K562 (cell line): ENCODE measurements around the gene XRN1.

Source experiments
- EZH2 ChIP-seq: IDR thresholded peaks from 2 replicates; pipeline ENCODE4 v1.6.1; 2012; ENCODE audit warnings: low read depth, mild to moderate bottlenecking, inconsistent platforms, low read length, borderline replicate concordance
- POLR2A ChIP-seq: fragments of 450-650 bp; conservative IDR thresholded peaks from 2 replicates; pipeline ENCODE4 v1.6.1; 2016
- POLR2B ChIP-seq: fragments of 450-650 bp; IDR thresholded peaks from 2 replicates; pipeline ENCODE4 v1.6.1; 2018; ENCODE audit warnings: low read depth; ENCODE audit not compliant: partially characterized antibody
- YY1 ChIP-seq, 3 experiments: IDR thresholded peaks; 2 replicates each; pipeline ENCODE4 v1.6.1; 2011; ENCODE audit warnings: low read length in 2 of 3, mild to moderate bottlenecking in 2 of 3, moderate library complexity in 2 of 3, borderline replicate concordance in 1 of 3, control low read depth in 1 of 3, low read depth in 1 of 3; ENCODE audit not compliant: insufficient read depth in 3 of 3, insufficient replicate concordance in 2 of 3, control insufficient read depth in 1 of 3, insufficient read length in 1 of 3; ENCODE audit errors: extremely low read depth in 1 of 3
- ZNF134 ChIP-seq: fragments of 250-450 bp; sonication (Bioruptor Pico); conservative IDR thresholded peaks from 2 replicates; pipeline ENCODE4 v1.4.0; 2020
- ZNF780A ChIP-seq: fragments of 250-450 bp; sonication (Bioruptor Pico); IDR thresholded peaks from 2 replicates; pipeline ENCODE4 v1.5.0; 2021; ENCODE audit warnings: mild to moderate bottlenecking
- TF ChIP-seq, protein P1 (sequence below): fragments of 200-800 bp; sonication (Bioruptor generic); IDR thresholded peaks from 2 replicates; pipeline ENCODE4 v1.6.1; 2017; ENCODE audit warnings: missing genetic modification characterization, missing compliant biosample characterization
- TF ChIP-seq, protein P2 (sequence below): fragments of 450-650 bp; IDR thresholded peaks from 2 replicates; pipeline ENCODE4 v1.6.1; 2016; ENCODE audit warnings: borderline replicate concordance
- TF ChIP-seq, protein P3 (sequence below): fragments of 450-650 bp; formaldehyde crosslinking; IDR thresholded peaks from 2 replicates; pipeline ENCODE4 v1.4.0; 2020; ENCODE audit warnings: mild to moderate bottlenecking, mixed read lengths

DNA sequence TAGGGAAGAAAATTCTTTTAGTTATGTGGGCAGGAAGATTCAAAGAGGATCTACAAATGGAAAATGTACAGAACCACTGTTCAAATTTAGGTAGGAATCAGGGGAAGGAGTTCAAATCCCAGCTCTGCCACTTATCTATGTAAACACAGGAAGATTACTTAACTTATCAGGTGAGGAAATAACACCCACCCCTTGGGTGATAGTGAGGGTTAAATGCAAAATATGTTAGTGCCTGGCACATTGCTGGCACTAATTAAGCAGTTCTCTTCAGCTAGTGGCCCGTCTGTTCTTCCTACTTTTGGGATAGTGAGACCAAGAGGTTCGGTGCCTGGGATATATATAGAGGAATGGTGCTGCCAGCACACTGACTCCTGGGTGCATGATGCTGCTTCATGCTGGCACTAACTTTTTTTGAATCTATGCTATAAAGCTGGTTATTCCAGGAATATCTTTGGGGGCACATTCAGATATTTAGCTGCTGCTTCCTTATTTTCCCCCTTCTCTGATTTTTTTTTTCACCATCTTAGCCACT, 83.8 kb downstream of the XRN1 start:
- no peak for TF ChIP-seq POLR2A
- TF ChIP-seq, protein P1, sequence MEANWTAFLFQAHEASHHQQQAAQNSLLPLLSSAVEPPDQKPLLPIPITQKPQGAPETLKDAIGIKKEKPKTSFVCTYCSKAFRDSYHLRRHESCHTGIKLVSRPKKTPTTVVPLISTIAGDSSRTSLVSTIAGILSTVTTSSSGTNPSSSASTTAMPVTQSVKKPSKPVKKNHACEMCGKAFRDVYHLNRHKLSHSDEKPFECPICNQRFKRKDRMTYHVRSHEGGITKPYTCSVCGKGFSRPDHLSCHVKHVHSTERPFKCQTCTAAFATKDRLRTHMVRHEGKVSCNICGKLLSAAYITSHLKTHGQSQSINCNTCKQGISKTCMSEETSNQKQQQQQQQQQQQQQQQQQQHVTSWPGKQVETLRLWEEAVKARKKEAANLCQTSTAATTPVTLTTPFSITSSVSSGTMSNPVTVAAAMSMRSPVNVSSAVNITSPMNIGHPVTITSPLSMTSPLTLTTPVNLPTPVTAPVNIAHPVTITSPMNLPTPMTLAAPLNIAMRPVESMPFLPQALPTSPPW (CRISPR knock-in tag) = no peak
- no peak for TF ChIP-seq YY1 (IDR thresholded peaks at IDR 0.05; ENCODE audit: borderline replicate concordance in 1 of 3, control insufficient read depth in 1 of 3, extremely low read depth in 1 of 3, insufficient read depth in 3 of 3, insufficient read length in 1 of 3, insufficient replicate concordance in 2 of 3, low read depth in 1 of 3, low read length in 2 of 3)
- TF ChIP-seq, protein P2, sequence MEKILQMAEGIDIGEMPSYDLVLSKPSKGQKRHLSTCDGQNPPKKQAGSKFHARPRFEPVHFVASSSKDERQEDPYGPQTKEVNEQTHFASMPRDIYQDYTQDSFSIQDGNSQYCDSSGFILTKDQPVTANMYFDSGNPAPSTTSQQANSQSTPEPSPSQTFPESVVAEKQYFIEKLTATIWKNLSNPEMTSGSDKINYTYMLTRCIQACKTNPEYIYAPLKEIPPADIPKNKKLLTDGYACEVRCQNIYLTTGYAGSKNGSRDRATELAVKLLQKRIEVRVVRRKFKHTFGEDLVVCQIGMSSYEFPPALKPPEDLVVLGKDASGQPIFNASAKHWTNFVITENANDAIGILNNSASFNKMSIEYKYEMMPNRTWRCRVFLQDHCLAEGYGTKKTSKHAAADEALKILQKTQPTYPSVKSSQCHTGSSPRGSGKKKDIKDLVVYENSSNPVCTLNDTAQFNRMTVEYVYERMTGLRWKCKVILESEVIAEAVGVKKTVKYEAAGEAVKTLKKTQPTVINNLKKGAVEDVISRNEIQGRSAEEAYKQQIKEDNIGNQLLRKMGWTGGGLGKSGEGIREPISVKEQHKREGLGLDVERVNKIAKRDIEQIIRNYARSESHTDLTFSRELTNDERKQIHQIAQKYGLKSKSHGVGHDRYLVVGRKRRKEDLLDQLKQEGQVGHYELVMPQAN = no peak
- no peak for TF ChIP-seq ZNF780A
- TF ChIP-seq, protein P3, sequence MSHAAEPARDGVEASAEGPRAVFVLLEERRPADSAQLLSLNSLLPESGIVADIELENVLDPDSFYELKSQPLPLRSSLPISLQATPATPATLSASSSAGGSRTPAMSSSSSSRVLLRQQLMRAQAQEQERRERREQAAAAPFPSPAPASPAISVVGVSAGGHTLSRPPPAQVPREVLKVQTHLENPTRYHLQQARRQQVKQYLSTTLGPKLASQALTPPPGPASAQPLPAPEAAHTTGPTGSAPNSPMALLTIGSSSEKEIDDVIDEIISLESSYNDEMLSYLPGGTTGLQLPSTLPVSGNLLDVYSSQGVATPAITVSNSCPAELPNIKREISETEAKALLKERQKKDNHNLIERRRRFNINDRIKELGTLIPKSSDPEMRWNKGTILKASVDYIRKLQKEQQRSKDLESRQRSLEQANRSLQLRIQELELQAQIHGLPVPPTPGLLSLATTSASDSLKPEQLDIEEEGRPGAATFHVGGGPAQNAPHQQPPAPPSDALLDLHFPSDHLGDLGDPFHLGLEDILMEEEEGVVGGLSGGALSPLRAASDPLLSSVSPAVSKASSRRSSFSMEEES (CRISPR knock-in tag) = no peak
- TF ChIP-seq EZH2 = no peak
- no peak for TF ChIP-seq POLR2B
- TF ChIP-seq ZNF134 (CRISPR knock-in tag) = no peak
